Naive thymus-derived CD4-positive, alpha-beta T cell (primary cell): ENCODE measurements around the gene MAP7D1. TPM values are rescaled to one million over a fixed set of nuclear protein-coding genes. Genes with fewer than 3 reads are reported as not detected.

Experiments used
- ATAC-seq: fragments of 150-1000 bp; cut with Tn5 transposase; 2 replicates; pipeline ENCODE4 v1.10.0; 2021; ENCODE audit warnings: mild to moderate bottlenecking, moderate library complexity
- CTCF ChIA-PET: fragments of 350-600 bp; sonication (Branson Sonifier 250); formaldehyde crosslinking; loops from one replicate; lab custom pipeline; 2021; ENCODE audit warnings: antibody characterized with exemption; lab: Charles Lee
- POLR2A ChIA-PET: fragments of 350-600 bp; sonication (Branson Sonifier 250); formaldehyde crosslinking; loops from one replicate; lab custom pipeline; 2021; ENCODE audit warnings: antibody characterized with exemption, inconsistent platforms; lab: Charles Lee
- DNase-seq, 9 donors: peaks; one replicate each; pipeline versions ENCODE4 v3.0.0 to v3.0.0-alpha.2; 2020 to 2022; ENCODE audit warnings: mixed read lengths in 1 of 9
- H3K27ac ChIP-seq: one replicate; pipeline ENCODE4 v1.7.0; 2013; ENCODE audit warnings: mild to moderate bottlenecking, low read depth, low read length, moderate library complexity
- H3K27me3 ChIP-seq, 2 donors: one replicate each; pipeline ENCODE4 v1.7.0; 2013; ENCODE audit warnings: low read length in 2 of 2, mild to moderate bottlenecking in 2 of 2, moderate library complexity in 2 of 2; ENCODE audit not compliant: control insufficient read depth in 2 of 2, insufficient read depth in 2 of 2
- H3K36me3 ChIP-seq, 3 experiments: 1 replicate in 2 of 3; 2 replicates in 1 of 3; pipeline ENCODE4 v1.7.0; 2013; ENCODE audit warnings: low read length in 3 of 3, mild to moderate bottlenecking in 3 of 3, moderate library complexity in 1 of 3; ENCODE audit not compliant: insufficient read depth in 3 of 3, control insufficient read depth in 2 of 3
- H3K4me1 ChIP-seq, 2 donors: one replicate each; pipeline ENCODE4 v1.7.0; 2013; ENCODE audit warnings: low read length in 2 of 2, mild to moderate bottlenecking in 2 of 2, moderate library complexity in 1 of 2; ENCODE audit not compliant: control insufficient read depth in 2 of 2, insufficient read depth in 2 of 2
- H3K4me3 ChIP-seq: 2 replicates; pipeline ENCODE4 v1.7.0; 2013; ENCODE audit warnings: mild to moderate bottlenecking, low read length
- H3K9me3 ChIP-seq, 3 experiments: 1 replicate in 2 of 3; 2 replicates in 1 of 3; pipeline ENCODE4 v1.7.0; 2013; ENCODE audit warnings: low read length in 3 of 3; ENCODE audit not compliant: control insufficient read depth in 2 of 3
- H3K27ac Mint-ChIP-seq, 9 donors: one replicate each; pipeline ENCODE4 v1.8.0; 2020 to 2022; ENCODE audit warnings: mixed read lengths in 9 of 9, mild to moderate bottlenecking in 8 of 9, moderate library complexity in 5 of 9, inconsistent platforms in 2 of 9
- H3K27me3 Mint-ChIP-seq, 5 donors: one replicate each; pipeline ENCODE4 v1.8.0; 2021 to 2022; ENCODE audit warnings: mixed read lengths in 5 of 5, mild to moderate bottlenecking in 1 of 5
- H3K36me3 Mint-ChIP-seq, 5 donors: one replicate each; pipeline ENCODE4 v1.8.0; 2020 to 2022; ENCODE audit warnings: mixed read lengths in 5 of 5, mild to moderate bottlenecking in 3 of 5, inconsistent platforms in 1 of 5
- H3K4me1 Mint-ChIP-seq, 7 donors: one replicate each; pipeline ENCODE4 v1.8.0; 2020 to 2022; ENCODE audit warnings: mixed read lengths in 7 of 7, mild to moderate bottlenecking in 3 of 7, inconsistent platforms in 1 of 7
- H3K4me3 Mint-ChIP-seq, 10 donors: one replicate each; pipeline ENCODE4 v1.8.0; 2020 to 2022; ENCODE audit warnings: mild to moderate bottlenecking in 10 of 10, mixed read lengths in 10 of 10, moderate library complexity in 6 of 10, inconsistent platforms in 2 of 10
- H3K9me3 Mint-ChIP-seq, 11 donors: one replicate each; pipeline ENCODE4 v1.8.0; 2020 to 2022; ENCODE audit warnings: mixed read lengths in 11 of 11, mild to moderate bottlenecking in 4 of 11, inconsistent platforms in 1 of 11, moderate library complexity in 1 of 11
- intact Hi-C, 2 donors: fragments of 100-400 bp; cut with micrococcal nuclease; formaldehyde crosslinking; loops; one replicate each; pipeline ENCODE4 v1.15.1; 2023
- polyA plus RNA-seq, 2 donors: library from polyadenylated mRNA; unstranded; fragments of 300-500 nt; fragmentation: Illumina TruSeq; gene quantifications; one replicate each; pipeline ENCODE4 v1.2.3, GENCODE V29; 2021
- total RNA-seq, 6 experiments: library from RNA in 5 of 6; stranded (reverse) in 5 of 6; gene quantifications; 1 replicate in 5 of 6; 2 replicates in 1 of 6; pipeline ENCODE4 v1.2.3 and lab custom pipeline; 2021 to 2026

MAP7D1 gene
- total and polyA plus RNA-seq, 7 experiments from 2014 or later, result 15.2 to 257 (median 232) TPM

DNA sequence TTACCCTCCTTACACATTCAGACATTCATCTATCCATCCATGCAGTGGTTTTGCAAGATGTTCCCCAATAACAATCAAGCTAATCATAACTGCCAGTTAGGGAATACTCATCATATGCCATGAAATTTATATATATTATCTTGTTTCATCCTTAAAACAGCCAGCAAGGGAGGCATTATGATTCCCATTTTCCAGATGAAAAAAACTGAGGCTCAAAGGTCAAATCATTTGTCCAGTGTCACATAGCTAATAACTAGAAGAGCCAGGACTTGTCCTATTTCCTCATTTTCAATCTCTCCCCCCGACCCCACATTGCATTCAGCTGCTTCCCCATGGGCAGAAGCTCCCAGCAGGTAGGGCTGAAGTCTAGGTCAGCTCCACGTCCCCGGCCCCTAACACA lies 23.9 kb upstream of the MAP7D1 start:
- POLR2A ChIA-PET, result no interaction called here
- no peak overlapping the region for H3K27ac ChIP-seq
- H3K27me3 ChIP-seq, result no peaks in the 10 kb centered on the region

DNA sequence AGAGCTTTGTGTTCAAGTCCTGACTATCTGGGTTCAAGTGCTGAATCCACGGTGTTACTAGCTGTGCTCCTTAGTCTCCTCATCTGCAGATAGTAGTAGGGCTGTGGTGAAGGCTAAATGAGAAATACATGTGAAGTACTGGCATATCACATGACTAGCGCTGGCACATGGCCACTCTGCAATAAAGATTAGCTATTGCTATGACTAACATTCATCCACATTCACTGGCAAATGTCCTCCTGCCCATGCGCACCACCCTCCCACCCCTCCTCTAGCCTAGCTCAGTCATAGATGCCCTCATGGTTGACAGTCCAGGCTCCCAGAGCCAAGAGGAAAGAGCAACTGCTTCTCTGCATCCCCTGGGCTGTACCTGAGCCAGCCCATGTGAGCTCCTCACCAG lies 22.5 kb upstream of the MAP7D1 start:
- H3K9me3 Mint-ChIP-seq, result no peaks in the 10 kb centered on the region
- intact Hi-C loops, result no loop called here
- H3K27me3 Mint-ChIP-seq, result no peaks in the 10 kb centered on the region
- no peak overlapping the region for H3K4me3 ChIP-seq
- no peak overlapping the region for H3K27ac Mint-ChIP-seq
- H3K4me1 Mint-ChIP-seq, result peaks cover 0 to 10% (median 7%) of the 10 kb centered on the region in 7 donors
- H3K27me3 ChIP-seq, result no peaks in the 10 kb centered on the region
- ATAC-seq, result no peak
- H3K27ac ChIP-seq, result no peak overlapping the region
- peaks cover 9 to 29% (median 9%) of the 10 kb centered on the region in 3 experiments for H3K36me3 ChIP-seq
- H3K9me3 ChIP-seq, result no peaks in the 10 kb centered on the region
- ChIA-PET CTCF (interaction anchor here (0.6 to 6.1 kb wide), 9 partner anchors 11 to 1388 kb away, joined by 3 to 77 read pairs (median 9); no protein-coding TSS in a partner anchor), POLR2A (interaction anchor here (0.6 to 1.7 kb wide), 5 partner anchors 10 to 224 kb away, joined by 3 to 6 read pairs (median 4); no protein-coding TSS in a partner anchor)
- DNase-seq, result no peak
- peaks cover 0 to 21% (median 0%) of the 10 kb centered on the region in 5 donors for H3K36me3 Mint-ChIP-seq
- H3K4me3 Mint-ChIP-seq, result no peak overlapping the region
- no peaks in the 10 kb centered on the region for H3K4me1 ChIP-seq

More for the DNA sequence above, 23.9 kb upstream of the MAP7D1 start:
- no peaks in the 10 kb centered on the region for H3K4me1 ChIP-seq
- peaks cover 0 to 10% (median 7%) of the 10 kb centered on the region in 7 donors for H3K4me1 Mint-ChIP-seq
- peaks cover 0 to 10% (median 0%) of the 10 kb centered on the region in 5 donors for H3K36me3 Mint-ChIP-seq
- no peak overlapping the region for H3K27ac Mint-ChIP-seq
- no peak overlapping the region for H3K4me3 Mint-ChIP-seq
- H3K9me3 Mint-ChIP-seq, result no peaks in the 10 kb centered on the region
- ATAC-seq (no peak), DNase-seq (no peak)
- no peaks in the 10 kb centered on the region for H3K9me3 ChIP-seq
- CTCF ChIA-PET, result interaction anchor here (0.8 to 6.1 kb wide), 5 partner anchors 16 to 56 kb away, joined by 3 to 77 read pairs (median 9); no protein-coding TSS in a partner anchor
- H3K4me3 ChIP-seq, result no peak overlapping the region
- peaks cover under 1 to 15% (median 4%) of the 10 kb centered on the region in 3 experiments for H3K36me3 ChIP-seq
- H3K27me3 Mint-ChIP-seq, result no peaks in the 10 kb centered on the region
- intact Hi-C loops, result no loop called here

DNA sequence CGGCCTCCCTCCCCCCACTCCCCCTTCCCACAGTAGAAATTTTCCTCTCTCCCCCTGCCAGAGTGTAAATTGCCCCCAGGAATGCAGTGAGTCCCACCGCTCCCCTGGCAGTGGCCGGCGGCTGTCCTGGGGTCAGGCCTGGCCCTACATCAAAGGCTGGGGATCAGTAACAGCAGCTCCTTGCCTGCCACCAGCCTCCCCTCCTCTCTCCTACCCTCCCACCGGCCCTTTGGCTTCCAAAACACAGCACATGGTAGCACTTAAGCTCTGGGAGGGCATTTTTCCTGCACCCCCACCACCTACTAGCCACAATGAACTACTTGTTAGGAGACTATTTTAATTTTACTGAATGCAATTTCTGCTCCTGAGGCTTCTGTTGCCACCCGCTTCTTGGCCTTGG lies 21.9 kb upstream of the MAP7D1 start:
- peaks cover 0 to 22% (median 0%) of the 10 kb centered on the region in 5 donors for H3K36me3 Mint-ChIP-seq
- H3K36me3 ChIP-seq, result peaks cover 9 to 30% (median 10%) of the 10 kb centered on the region in 3 experiments
- H3K4me3 ChIP-seq, result no peak overlapping the region
- H3K4me3 Mint-ChIP-seq, result no peak overlapping the region
- H3K9me3 ChIP-seq, result no peaks in the 10 kb centered on the region
- intact Hi-C loops, result loop anchor here (1.0 kb wide), 1 partner anchor 35 kb away; no protein-coding TSS in a partner anchor
- no peaks in the 10 kb centered on the region for H3K4me1 ChIP-seq
- H3K9me3 Mint-ChIP-seq, result no peaks in the 10 kb centered on the region
- peaks cover 0 to 10% (median 7%) of the 10 kb centered on the region in 7 donors for H3K4me1 Mint-ChIP-seq
- no peaks in the 10 kb centered on the region for H3K27me3 Mint-ChIP-seq
- peak overlapping the region in 4 of 9 donors; percentile 18 to 54 (median 40) for H3K27ac Mint-ChIP-seq
- ATAC-seq (no peak), DNase-seq (no peak)
- ChIA-PET POLR2A (interaction anchor here (1.0 to 1.7 kb wide), 3 partner anchors 27 to 37 kb away, joined by 4 to 6 read pairs (median 4); no protein-coding TSS in a partner anchor), CTCF (interaction anchor here (0.9 to 6.1 kb wide), 10 partner anchors 12 to 209 kb away, joined by 3 to 77 read pairs (median 10); no protein-coding TSS in a partner anchor)
- H3K27me3 ChIP-seq, result no peaks in the 10 kb centered on the region
- no peak overlapping the region for H3K27ac ChIP-seq

DNA sequence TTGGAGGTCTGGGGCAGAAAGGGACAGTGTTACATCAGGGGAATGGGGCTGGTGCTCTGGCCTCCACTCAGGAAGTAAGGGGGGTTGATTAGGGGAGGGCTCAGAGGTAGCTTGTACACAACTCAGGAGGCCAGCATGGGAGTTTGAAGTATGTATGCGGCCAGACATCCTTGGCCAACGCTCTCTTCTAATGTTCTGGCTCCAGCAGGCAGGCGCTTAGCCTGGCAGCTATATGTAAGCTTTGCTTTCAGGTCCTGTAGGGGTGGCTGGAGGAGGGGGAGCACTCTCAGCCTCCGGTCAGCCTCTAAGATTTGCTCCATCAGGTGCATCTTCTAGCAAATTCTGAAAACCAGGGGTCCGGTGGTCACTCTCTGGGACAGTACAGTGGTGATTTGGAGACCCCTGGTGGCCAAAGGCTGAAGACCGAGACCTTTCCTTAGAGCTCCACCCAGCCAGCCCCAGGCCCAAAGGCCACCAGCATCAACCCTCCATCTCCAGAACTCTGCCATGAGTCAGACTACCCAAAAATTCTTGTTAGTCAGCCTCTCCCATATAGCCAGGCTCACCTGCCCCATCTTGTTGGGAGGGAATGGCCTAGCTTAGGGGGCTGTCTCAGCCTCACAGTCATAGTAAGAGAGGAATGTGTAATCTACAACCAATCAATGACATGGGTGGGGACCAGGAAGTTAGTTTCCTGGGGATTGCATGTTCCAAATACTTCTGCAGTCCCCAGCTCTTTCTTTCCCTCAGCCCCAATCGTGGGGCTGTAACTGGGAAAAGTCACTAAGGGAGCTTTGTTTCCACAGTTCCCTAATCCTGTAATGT lies 21.2 kb upstream of the MAP7D1 start:
- peaks cover 3 to 27% (median 4%) of the 10 kb centered on the region in 5 donors for H3K36me3 Mint-ChIP-seq
- peak; percentile 79 for ATAC-seq
- POLR2A ChIA-PET, result interaction anchor here (0.6 to 1.7 kb wide), 4 partner anchors 35 to 151 kb away, joined by 3 to 6 read pairs (median 4); no protein-coding TSS in a partner anchor
- no peaks in the 10 kb centered on the region for H3K27me3 Mint-ChIP-seq
- H3K4me3 Mint-ChIP-seq, result no peak overlapping the region
- Histone ChIP-seq H3K27ac (no peak overlapping the region), H3K9me3 (no peaks in the 10 kb centered on the region), H3K27me3 (no peaks in the 10 kb centered on the region), H3K36me3 (peaks cover 10 to 36% (median 12%) of the 10 kb centered on the region in 3 experiments), H3K4me3 (no peak overlapping the region), H3K4me1 (no peaks in the 10 kb centered on the region)
- intact Hi-C loops, result loop anchor here (1.0 kb wide), 1 partner anchor 35 kb away; no protein-coding TSS in a partner anchor
- DNase-seq, result no peak
- H3K9me3 Mint-ChIP-seq, result no peaks in the 10 kb centered on the region
- H3K4me1 Mint-ChIP-seq, result peaks cover 0 to 11% (median 8%) of the 10 kb centered on the region in 7 donors
- H3K27ac Mint-ChIP-seq, result peak overlapping the region in 8 of 9 donors; percentile 18 to 79 (median 54)
- CTCF ChIA-PET, result interaction anchor here (0.6 to 6.1 kb wide), 14 partner anchors 11 to 152 kb away, joined by 3 to 77 read pairs (median 6); partner anchors contain the start of gene TRAPPC3

DNA sequence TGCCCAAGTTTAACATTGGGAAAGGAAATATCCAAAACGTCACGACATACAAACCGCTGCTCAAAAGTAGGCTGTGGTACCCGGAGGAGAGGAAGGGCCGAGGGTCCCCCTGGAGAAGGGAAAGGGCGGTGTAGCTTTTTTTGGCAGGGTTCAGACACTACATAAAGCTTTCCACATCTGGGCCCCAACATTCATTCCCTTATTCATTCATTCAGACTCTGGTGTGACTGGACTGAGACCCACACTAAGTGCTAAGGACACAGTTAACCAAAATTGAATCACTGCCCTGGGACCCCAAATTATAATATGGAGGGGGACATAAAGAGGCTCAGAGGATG lies 20.7 kb upstream of the MAP7D1 start:
- Histone ChIP-seq H3K27ac (no peak overlapping the region), H3K4me3 (no peak overlapping the region), H3K4me1 (no peaks in the 10 kb centered on the region), H3K9me3 (no peaks in the 10 kb centered on the region), H3K27me3 (no peaks in the 10 kb centered on the region), H3K36me3 (peaks cover 10 to 41% (median 13%) of the 10 kb centered on the region in 3 experiments)
- H3K27me3 Mint-ChIP-seq, result no peaks in the 10 kb centered on the region
- peaks cover 4 to 29% (median 7%) of the 10 kb centered on the region in 5 donors for H3K36me3 Mint-ChIP-seq
- DNase-seq, result no peak
- CTCF ChIA-PET, result interaction anchor here (0.6 to 6.1 kb wide), 13 partner anchors 10 to 151 kb away, joined by 3 to 77 read pairs (median 6); partner anchors contain the start of gene TRAPPC3
- POLR2A ChIA-PET, result interaction anchor here (1.4 to 1.7 kb wide), 2 partner anchors 38 to 42 kb away, joined by 4 to 6 read pairs; no protein-coding TSS in a partner anchor
- ATAC-seq, result no peak
- peak overlapping the region in 8 of 9 donors; percentile 18 to 79 (median 54) for H3K27ac Mint-ChIP-seq
- intact Hi-C loops, result no loop called here
- H3K4me3 Mint-ChIP-seq, result no peak overlapping the region
- H3K4me1 Mint-ChIP-seq, result peaks cover 0 to 17% (median 10%) of the 10 kb centered on the region in 7 donors
- no peaks in the 10 kb centered on the region for H3K9me3 Mint-ChIP-seq

DNA sequence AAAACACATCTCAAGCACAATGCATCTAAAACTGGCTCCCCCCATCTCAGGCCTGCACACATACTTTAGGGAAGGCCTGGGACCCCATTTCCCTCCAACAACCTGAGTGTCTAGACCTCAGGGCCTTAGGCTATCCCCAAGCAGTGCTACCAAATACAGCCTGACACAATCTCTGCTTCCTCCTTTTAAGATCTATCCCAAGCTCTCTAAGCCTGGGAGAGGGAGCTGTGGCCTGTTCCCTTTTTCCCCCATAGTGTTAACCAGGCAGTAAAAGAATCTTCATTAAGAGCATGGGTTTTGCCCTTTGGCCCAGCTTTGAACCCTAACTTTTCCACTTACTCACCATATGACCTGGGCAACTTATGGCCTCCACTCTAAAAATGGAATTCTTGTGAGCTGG lies 20.2 kb upstream of the MAP7D1 start:
- Mint-ChIP-seq H3K27me3 (no peaks in the 10 kb centered on the region), H3K36me3 (peaks cover 4 to 29% (median 7%) of the 10 kb centered on the region in 5 donors), H3K9me3 (no peaks in the 10 kb centered on the region), H3K27ac (peak overlapping the region in 6 of 9 donors; percentile 41 to 82 (median 52)), H3K4me3 (no peak overlapping the region), H3K4me1 (peaks cover 0 to 20% (median 12%) of the 10 kb centered on the region in 7 donors)
- Histone ChIP-seq H3K4me1 (no peaks in the 10 kb centered on the region), H3K27me3 (no peaks in the 10 kb centered on the region), H3K9me3 (no peaks in the 10 kb centered on the region), H3K27ac (no peak overlapping the region), H3K36me3 (peaks cover 10 to 43% (median 13%) of the 10 kb centered on the region in 3 experiments), H3K4me3 (no peak overlapping the region)
- intact Hi-C loops, result no loop called here
- ChIA-PET POLR2A (interaction anchor here (1.4 kb wide), 1 partner anchor 42 kb away, joined by 4 read pairs; no protein-coding TSS in a partner anchor), CTCF (interaction anchor here (1.2 to 6.1 kb wide), 6 partner anchors 14 to 150 kb away, joined by 3 to 77 read pairs (median 8); partner anchors contain the start of gene TRAPPC3)
- no peak for ATAC-seq
- no peak for DNase-seq
